SU-DHL-6 (cell line): ENCODE measurements around the gene AQP6.

Experiments
- H2AFZ ChIP-seq: fragments of 200-600 bp; sonication (generic); 2 replicates; pipeline ENCODE4 v1.6.1; 2014; ENCODE audit warnings: low read depth, mild to moderate bottlenecking, moderate library complexity, mixed read lengths, antibody characterized with exemption, low read length; ENCODE audit not compliant: severe bottlenecking
- H3F3A ChIP-seq: fragments of 200-600 bp; shearing (Covaris generic); 2 replicates; pipeline ENCODE4 v1.6.0; 2016; ENCODE audit warnings: antibody characterized with exemption, mild to moderate bottlenecking; ENCODE audit not compliant: insufficient read depth
- H3K27ac ChIP-seq: fragments of 200-600 bp; sonication (generic); 2 replicates; pipeline ENCODE4 v1.5.1; 2016; ENCODE audit warnings: low read depth, mild to moderate bottlenecking, low read length, moderate library complexity, mixed read lengths
- H3K27me3 ChIP-seq: fragments of 200-600 bp; sonication (generic), shearing (Covaris generic); 2 replicates; pipeline ENCODE4 v1.6.0; 2014; ENCODE audit warnings: mild to moderate bottlenecking, low read length
- H3K36me3 ChIP-seq: fragments of 200-600 bp; sonication (generic); 2 replicates; pipeline ENCODE4 v1.6.1; 2014; ENCODE audit warnings: mild to moderate bottlenecking, low read length, mixed read lengths
- H3K4me2 ChIP-seq: fragments of 300-600, 200-600 bp; shearing (Covaris generic), sonication (generic); 2 replicates; pipeline ENCODE4 v1.6.0; 2014; ENCODE audit warnings: low read length, low read depth, mild to moderate bottlenecking; ENCODE audit not compliant: poor library complexity, severe bottlenecking
- H3K4me3 ChIP-seq: fragments of 200-600 bp; sonication (generic); 2 replicates; pipeline ENCODE4 v1.5.1; 2014; ENCODE audit warnings: antibody characterized with exemption, low read length, mild to moderate bottlenecking, mixed read lengths; ENCODE audit not compliant: insufficient read depth, poor library complexity, severe bottlenecking
- H3K79me2 ChIP-seq: fragments of 200-600 bp; sonication (generic); 2 replicates; pipeline ENCODE4 v1.6.1; 2014; ENCODE audit warnings: mild to moderate bottlenecking, low read length, moderate library complexity; ENCODE audit not compliant: insufficient read depth
- H3K9ac ChIP-seq: fragments of 200-600 bp; sonication (generic); 2 replicates; pipeline ENCODE4 v1.7.0; 2014; ENCODE audit warnings: mild to moderate bottlenecking, low read length
- H3K9me2 ChIP-seq: fragments of 200-600 bp; sonication (generic); replicated peaks from 2 replicates; pipeline ENCODE4 v1.6.1; 2014; ENCODE audit warnings: low read length; ENCODE audit not compliant: insufficient read depth
- H3K9me3 ChIP-seq: fragments of 200-600 bp; sonication (generic); 2 replicates; pipeline ENCODE4 v1.6.1; 2014; ENCODE audit warnings: low read length, mixed read lengths; ENCODE audit not compliant: insufficient read depth
- H4K20me1 ChIP-seq: fragments of 200-600 bp; sonication (generic); 2 replicates; pipeline ENCODE4 v1.6.1; 2014; ENCODE audit warnings: low read depth, mild to moderate bottlenecking, antibody characterized with exemption, low read length, moderate library complexity, mixed read lengths
- CTCF ChIP-seq: fragments of 200-600 bp; sonication (generic); IDR thresholded peaks from one replicate; pipeline ENCODE4 v1.5.1; 2017; ENCODE audit warnings: antibody characterized with exemption, mild to moderate bottlenecking, low read length, moderate library complexity; ENCODE audit not compliant: insufficient read depth, poor library complexity, severe bottlenecking
- EZH2phosphoT487 ChIP-seq: fragments of 200-600 bp; sonication (generic), shearing (Covaris generic); conservative IDR thresholded peaks from 2 replicates; pipeline ENCODE4 v1.6.1; 2018; ENCODE audit warnings: mild to moderate bottlenecking, antibody characterized with exemption, low read length, moderate library complexity, mixed read lengths

AQP6 gene

GRCh38 chr12:49976557-49976956 is 3.8 kb downstream of the AQP6 start:
- Histone ChIP-seq H3K4me2 (no peak overlapping the region), H2AFZ (no peak overlapping the region), H3K27me3 (no peaks in the 10 kb centered on the region), H3K36me3 (no peaks in the 10 kb centered on the region), H3K9ac (no peak overlapping the region), H3K4me3 (no peak overlapping the region), H3K27ac (no peak overlapping the region), H4K20me1 (no peaks in the 10 kb centered on the region), H3K9me2 (no peaks in the 10 kb centered on the region), H3F3A (no peaks in the 10 kb centered on the region), H3K9me3 (no peaks in the 10 kb centered on the region), H3K79me2 (no peaks in the 10 kb centered on the region)
- TF ChIP-seq EZH2phosphoT487 (no peak), CTCF (no peak)

- no peak overlapping the region for H3K27ac ChIP-seq
- H3K79me2 ChIP-seq, result no peaks in the 10 kb centered on the region
- TF ChIP-seq CTCF (no peak), EZH2phosphoT487 (no peak)
- H4K20me1 ChIP-seq, result no peaks in the 10 kb centered on the region
- no peaks in the 10 kb centered on the region for H3K27me3 ChIP-seq
- no peaks in the 10 kb centered on the region for H3F3A ChIP-seq
- no peaks in the 10 kb centered on the region for H3K36me3 ChIP-seq
- H2AFZ ChIP-seq, result no peak overlapping the region
- H3K9ac ChIP-seq, result no peak overlapping the region
- H3K9me3 ChIP-seq, result no peaks in the 10 kb centered on the region
- no peak overlapping the region for H3K4me3 ChIP-seq
- H3K9me2 ChIP-seq, result no peaks in the 10 kb centered on the region
- H3K4me2 ChIP-seq, result no peak overlapping the region
Measured at GRCh38 chr12:49978125-49978524, 5.4 kb downstream of the AQP6 start.

- no peak overlapping the region for H3K27ac ChIP-seq
- no peaks in the 10 kb centered on the region for H3K9me3 ChIP-seq
- no peaks in the 10 kb centered on the region for H3K27me3 ChIP-seq
- no peaks in the 10 kb centered on the region for H3K9me2 ChIP-seq
- TF ChIP-seq CTCF, result no peak
- no peak for TF ChIP-seq EZH2phosphoT487
- H2AFZ ChIP-seq, result no peak overlapping the region
- H3K79me2 ChIP-seq, result no peaks in the 10 kb centered on the region
- no peaks in the 10 kb centered on the region for H3K36me3 ChIP-seq
- H3K4me3 ChIP-seq, result no peak overlapping the region
- no peak overlapping the region for H3K4me2 ChIP-seq
- H3K9ac ChIP-seq, result no peak overlapping the region
- no peaks in the 10 kb centered on the region for H4K20me1 ChIP-seq
- H3F3A ChIP-seq, result no peaks in the 10 kb centered on the region
Measured at GRCh38 chr12:49979016-49979586, 6.4 kb downstream of the AQP6 start.
